GM19328 (cell line): Measurements from ENCODE around the gene BNC2.

Source experiments
- ATAC-seq: cut with Tn5 transposase; IDR thresholded peaks from one replicate; pipeline ENCODE4 v1.9.1; 2021; ENCODE audit warnings: mild to moderate bottlenecking, moderate library complexity; ENCODE audit not compliant: unreplicated experiment

The BNC2 gene

DNA sequence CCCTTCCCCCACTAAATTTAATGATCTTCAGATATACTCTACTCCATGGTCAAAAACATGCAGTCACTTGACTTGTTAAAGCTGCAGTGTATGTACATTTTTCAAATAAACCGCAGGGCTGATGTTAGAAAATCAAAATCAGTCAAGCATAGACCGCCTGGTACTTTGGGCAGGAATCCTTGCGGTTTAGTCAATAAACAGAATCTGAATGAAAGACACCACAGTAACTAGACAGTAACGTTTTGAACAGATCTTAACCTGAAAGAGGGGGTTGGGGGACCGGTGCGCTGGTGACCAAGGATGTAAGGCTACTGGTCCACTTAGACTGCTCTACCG is 188.8 kb downstream of the BNC2 start:
- no peak for ATAC-seq

GRCh38 chr9:16680975-16681651 is 189.4 kb downstream of the BNC2 start:
- no peak for ATAC-seq

- ATAC-seq = no peak
Observed at GRCh38 chr9:16680541-16680940, 189.9 kb downstream of the BNC2 start.

DNA sequence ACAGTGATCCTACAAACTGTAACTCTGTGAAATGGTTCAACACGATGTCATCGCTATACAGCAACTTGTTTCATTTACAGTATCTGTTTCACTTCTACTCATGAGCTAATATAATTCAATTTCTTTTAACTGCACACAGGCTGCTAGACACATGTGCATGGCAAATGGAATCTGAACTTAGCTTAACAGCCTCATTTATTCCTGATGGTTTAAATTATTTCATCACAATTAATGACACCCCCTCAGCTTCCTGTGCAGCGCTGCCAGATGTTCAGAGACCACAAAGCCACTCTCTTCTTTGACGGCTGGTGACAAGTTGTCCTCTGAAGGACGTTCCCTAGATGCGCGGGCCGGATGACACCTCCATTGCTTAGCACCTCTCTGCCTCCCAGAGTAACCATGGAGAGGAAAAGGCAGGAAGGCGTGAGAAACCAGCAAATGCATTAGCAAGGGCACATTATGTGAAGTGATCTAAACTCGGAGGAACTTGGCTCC is 191.1 kb downstream of the BNC2 start:
- ATAC-seq = no peak

DNA sequence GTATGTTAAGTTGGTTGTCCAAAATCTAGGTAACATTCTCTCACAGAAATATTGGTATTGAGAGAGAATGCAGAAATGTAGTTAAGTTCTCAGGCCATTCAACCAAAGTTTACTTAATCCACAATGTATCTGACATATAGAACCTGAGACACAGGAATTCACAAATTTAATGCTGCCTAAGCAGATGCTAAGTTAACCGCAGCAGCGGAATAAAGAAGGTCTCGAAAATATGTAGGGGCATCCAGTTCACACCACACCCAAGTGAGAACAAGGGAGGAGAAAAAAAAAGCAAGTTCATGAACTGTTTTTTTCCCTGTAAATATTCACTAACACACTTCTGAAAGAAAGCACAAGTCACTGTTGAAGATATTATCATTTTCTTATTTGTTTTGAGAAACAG is 194.0 kb downstream of the BNC2 start:
- ATAC-seq = no peak

GRCh38 chr9:16675131-16675530 is 195.3 kb downstream of the BNC2 start:
- no peak for ATAC-seq

DNA sequence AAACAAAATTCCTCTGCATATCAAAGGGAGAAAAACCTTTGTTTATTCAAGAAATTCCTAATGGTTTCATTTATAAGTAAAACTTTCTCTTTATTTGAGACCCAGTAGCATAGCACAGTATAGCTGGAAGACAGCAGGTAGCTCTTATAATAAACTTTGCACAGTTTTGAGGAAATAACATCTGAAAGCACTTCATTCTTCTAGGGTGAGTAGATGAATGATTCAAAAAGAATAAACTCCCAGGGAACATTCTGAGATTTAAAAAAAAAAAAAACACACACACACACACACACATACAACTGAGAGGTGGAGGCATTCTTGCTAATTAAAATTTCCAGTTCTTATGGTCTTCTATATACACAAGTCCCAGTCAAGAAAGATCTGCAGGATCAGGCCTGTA is 197.3 kb downstream of the BNC2 start:
- no peak for ATAC-seq

- ATAC-seq = no peak
Observed at GRCh38 chr9:16672501-16672900, 198.0 kb downstream of the BNC2 start.

- no peak for ATAC-seq
Observed at GRCh38 chr9:16671591-16672137, 198.8 kb downstream of the BNC2 start.

- ATAC-seq = no peak
Observed at GRCh38 chr9:16670791-16671190, 199.7 kb downstream of the BNC2 start.

DNA sequence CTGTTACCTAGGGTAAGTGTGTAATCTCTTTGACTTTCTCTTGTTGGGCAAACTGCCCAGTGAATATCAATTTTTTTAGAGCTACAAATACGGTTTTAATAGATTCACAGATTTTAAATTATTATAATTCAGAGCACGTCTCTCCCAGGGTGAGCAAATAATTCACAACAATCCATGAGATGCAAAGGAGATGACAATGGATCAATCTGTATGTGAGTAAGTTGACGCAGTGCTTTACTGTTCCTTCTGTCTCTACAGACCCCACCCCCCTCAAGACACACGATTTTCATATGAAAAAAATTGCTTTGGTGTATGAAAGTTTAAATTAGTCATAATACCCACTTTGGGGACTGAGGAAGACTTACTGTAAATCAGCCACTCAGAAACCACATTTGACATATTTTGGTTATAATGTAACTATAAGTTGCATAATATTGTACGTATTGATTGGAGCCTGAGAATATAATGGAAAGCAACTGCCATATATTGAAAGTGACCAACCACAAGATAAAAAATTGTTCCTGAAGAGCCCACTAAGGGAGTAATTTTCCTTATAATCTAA is 201.7 kb downstream of the BNC2 start:
- no peak for ATAC-seq

- ATAC-seq = no peak
Observed at GRCh38 chr9:16664211-16664610, 206.3 kb downstream of the BNC2 start.

GRCh38 chr9:16661816-16662215 is 208.7 kb downstream of the BNC2 start:
- no peak for ATAC-seq

- no peak for ATAC-seq
Observed at GRCh38 chr9:16659096-16659495, 211.4 kb downstream of the BNC2 start.

- ATAC-seq = no peak
Observed at GRCh38 chr9:16656432-16657169, 213.9 kb downstream of the BNC2 start.

DNA sequence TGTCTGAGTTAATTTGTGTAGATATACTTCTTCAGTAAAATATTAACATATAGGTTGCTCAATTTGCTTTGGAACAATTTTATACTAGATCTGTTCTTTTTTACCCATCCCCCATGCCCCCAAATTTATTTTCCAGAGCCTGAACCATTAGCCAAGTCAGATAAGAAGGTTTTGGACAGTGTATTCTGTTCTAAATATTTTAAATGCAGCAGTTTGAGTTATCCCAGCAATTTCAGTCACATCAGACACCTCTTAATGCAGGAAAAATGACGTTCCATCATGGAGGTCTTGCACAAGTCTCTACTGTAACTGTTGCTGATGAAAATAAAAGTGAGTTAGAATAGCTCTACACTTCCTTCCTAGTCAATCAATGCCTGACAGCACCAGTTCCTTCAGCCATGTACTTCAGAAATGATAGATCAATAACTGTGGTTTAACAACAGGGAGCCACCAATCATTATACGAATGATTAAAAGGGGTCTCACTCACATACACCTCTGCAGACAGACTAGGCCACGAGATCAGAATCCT is 215.8 kb downstream of the BNC2 start:
- no peak for ATAC-seq

DNA sequence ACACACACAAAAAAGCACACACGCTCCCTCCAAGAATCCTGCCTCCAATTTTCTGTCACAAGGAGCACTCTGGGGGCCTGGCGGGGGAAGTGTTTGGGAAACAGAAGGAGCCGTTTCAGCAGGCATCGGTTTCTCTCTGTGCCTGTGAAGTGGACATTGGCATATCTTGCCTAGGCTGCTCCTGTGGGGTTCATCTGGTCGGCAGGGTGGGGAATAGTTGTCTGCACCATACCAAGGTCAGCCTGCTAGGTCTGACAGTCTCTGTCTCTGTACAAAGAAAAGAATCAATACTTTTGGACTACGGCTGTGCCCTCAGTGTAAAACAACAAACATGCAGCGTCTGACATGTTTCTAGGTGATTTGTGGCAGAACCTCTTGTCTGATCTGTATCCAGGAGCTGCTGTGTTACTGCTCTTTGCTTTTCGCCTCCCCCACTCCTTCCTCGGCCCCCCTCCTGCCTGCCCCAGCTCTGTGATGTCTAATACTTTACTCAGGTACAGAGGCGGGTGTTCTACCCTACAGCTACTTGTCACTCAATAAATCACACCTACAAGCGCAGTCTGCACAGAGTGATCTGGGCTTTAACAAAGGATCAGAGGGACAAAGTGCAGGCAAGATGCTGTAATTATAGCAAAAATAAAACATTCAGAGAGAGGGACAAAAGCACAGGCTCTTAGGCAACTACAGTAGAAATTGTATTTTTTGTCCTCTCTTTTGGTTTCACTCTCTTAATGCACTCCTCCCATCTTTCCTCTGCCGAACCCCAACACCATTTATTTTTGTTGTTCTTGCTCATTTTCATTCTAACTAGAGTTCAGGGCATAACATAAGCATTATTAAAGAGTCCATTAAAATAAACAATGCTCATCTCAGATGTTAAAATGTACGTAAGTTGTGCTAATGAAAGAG is 216.7 kb downstream of the BNC2 start:
- no peak for ATAC-seq

DNA sequence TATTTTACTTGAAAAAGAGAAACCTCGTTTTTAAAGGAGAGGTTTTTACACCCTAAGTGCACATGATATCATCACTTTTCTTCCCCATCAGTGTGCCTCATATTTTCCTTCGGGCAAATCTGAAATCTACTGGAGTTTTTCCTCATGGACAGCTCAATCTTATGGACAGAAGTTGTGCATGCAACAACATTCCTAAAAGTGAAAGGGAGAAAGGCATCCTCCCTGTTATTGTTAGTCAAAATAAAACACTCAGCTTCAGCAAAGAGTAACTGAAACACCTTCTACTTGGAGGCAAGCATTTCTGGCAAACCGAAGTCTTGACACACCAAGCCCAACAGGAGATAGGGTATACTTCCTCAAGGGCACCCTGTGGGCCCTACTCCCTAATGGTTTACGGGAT is 217.9 kb downstream of the BNC2 start:
- no peak for ATAC-seq

DNA sequence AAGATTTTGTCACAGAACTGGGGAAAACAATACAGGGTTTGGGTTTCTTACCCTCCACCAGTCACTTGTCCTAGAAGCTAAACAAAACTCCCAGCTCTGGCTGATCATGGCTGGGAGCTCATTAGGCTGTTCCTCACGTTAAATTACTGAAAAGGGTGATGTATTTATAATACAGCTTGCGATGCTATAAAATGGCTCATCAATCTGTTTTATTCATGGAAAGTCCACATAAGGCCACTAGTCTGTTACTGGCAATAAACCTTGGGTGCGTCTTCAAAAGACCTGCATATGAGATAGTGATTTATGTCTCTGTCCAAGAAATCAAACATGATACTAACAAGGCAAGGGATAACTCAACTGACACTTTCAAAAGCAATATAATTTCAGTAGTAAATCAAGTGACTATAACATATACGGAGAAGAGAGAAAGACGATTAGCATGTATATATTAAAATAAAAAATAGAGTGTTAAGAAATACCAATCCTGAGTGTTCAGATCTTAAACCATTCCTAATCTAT is 219.0 kb downstream of the BNC2 start:
- no peak for ATAC-seq

DNA sequence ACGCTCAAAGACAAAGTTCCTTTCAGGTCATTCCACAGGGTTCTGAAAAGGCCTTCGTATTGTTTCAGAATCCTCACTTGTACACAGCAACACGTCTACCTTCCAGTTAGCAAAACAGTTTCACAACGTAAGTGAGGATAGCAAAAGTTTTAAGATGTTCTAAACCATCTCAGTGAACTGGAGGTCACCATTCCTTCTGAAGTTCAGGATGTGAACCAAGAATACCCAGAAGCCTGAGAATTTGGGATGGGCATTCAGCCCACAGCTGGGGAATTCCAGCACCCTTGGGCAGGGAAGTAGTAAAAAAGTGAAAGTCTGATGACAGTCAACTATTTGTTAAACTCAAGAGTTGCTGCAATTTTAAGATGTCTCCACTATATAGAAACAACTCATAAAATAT is 224.5 kb downstream of the BNC2 start:
- ATAC-seq = no peak
